ENCODE results near the gene BARD1. TPM values are rescaled to one million over a fixed set of nuclear protein-coding genes. Genes with fewer than 3 reads are reported as not detected.

The BARD1 gene
- total RNA-seq, 1 donor from 2014 or later: 17.0 TPM

- Mint-ChIP-seq H3K27ac (ENCODE audit: unreplicated experiment) (no peak overlapping the region), H3K4me3 (ENCODE audit: unreplicated experiment) (no peak overlapping the region), H3K9me3 (ENCODE audit: unreplicated experiment) (no peaks in the 10 kb centered on the region), H3K27me3 (ENCODE audit: unreplicated experiment) (no peaks in the 10 kb centered on the region), H3K36me3 (ENCODE audit: unreplicated experiment) (no peaks in the 10 kb centered on the region), H3K4me1 (ENCODE audit: unreplicated experiment) (peaks cover 15% of the 10 kb centered on the region)
- DNase-seq (ENCODE audit: extremely low spot score, unreplicated experiment): no peak
- TF ChIP-seq CTCF (IDR thresholded peaks at IDR 0.05): no peak
Observed at GRCh38 chr2:214837466-214837865, 28.0 kb upstream of the BARD1 start.

- H3K4me3 Mint-ChIP-seq (ENCODE audit: unreplicated experiment): no peak overlapping the region
- no peaks in the 10 kb centered on the region for H3K9me3 Mint-ChIP-seq (ENCODE audit: unreplicated experiment)
- H3K4me1 Mint-ChIP-seq (ENCODE audit: unreplicated experiment): peaks cover 15% of the 10 kb centered on the region
- H3K36me3 Mint-ChIP-seq (ENCODE audit: unreplicated experiment): no peaks in the 10 kb centered on the region
- H3K27ac Mint-ChIP-seq (ENCODE audit: unreplicated experiment): no peak overlapping the region
- no peaks in the 10 kb centered on the region for H3K27me3 Mint-ChIP-seq (ENCODE audit: unreplicated experiment)
- no peak for TF ChIP-seq CTCF (IDR thresholded peaks at IDR 0.05)
- no peak for DNase-seq (ENCODE audit: extremely low spot score, unreplicated experiment)
Observed at GRCh38 chr2:214836568-214836967, 27.1 kb upstream of the BARD1 start.

- DNase-seq (ENCODE audit: extremely low spot score, unreplicated experiment): no peak
- Mint-ChIP-seq H3K27me3 (ENCODE audit: unreplicated experiment) (no peaks in the 10 kb centered on the region), H3K27ac (ENCODE audit: unreplicated experiment) (no peak overlapping the region), H3K9me3 (ENCODE audit: unreplicated experiment) (no peaks in the 10 kb centered on the region), H3K36me3 (ENCODE audit: unreplicated experiment) (no peaks in the 10 kb centered on the region), H3K4me3 (ENCODE audit: unreplicated experiment) (no peak overlapping the region), H3K4me1 (ENCODE audit: unreplicated experiment) (no peaks in the 10 kb centered on the region)
- TF ChIP-seq CTCF (IDR thresholded peaks at IDR 0.05): peak; percentile 44
Observed at GRCh38 chr2:214830794-214831346, 21.4 kb upstream of the BARD1 start.

DNA sequence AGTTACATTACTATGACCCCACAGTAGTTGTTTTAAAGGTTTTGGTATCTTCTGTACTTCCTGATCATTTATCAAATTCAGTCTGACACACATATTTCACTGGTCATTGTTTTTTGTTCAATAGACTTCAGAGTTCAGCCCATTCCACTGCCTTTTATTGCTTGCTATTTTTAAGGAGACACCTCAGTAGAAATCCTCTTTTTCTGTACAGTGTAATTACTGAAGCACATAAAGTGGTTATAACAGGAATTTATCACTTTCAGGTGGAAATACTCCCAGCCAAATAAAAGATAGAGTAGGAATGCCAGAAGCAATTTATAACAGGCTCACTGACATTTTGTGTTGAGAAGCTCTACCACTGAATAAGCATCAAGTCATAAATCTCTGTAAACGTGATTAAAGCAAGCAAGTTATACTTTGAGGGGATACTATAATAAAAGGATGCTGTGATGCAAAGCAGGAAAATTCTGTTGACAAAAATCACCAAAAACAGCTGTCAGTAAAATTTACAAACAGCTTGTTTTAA lies 6.6 kb upstream of the BARD1 start:
- H3K36me3 Mint-ChIP-seq (ENCODE audit: unreplicated experiment): no peaks in the 10 kb centered on the region
- DNase-seq (ENCODE audit: extremely low spot score, unreplicated experiment): no peak
- H3K27me3 Mint-ChIP-seq (ENCODE audit: unreplicated experiment): no peaks in the 10 kb centered on the region
- H3K9me3 Mint-ChIP-seq (ENCODE audit: unreplicated experiment): no peaks in the 10 kb centered on the region
- H3K27ac Mint-ChIP-seq (ENCODE audit: unreplicated experiment): no peak overlapping the region
- no peak for TF ChIP-seq CTCF (IDR thresholded peaks at IDR 0.05)
- H3K4me3 Mint-ChIP-seq (ENCODE audit: unreplicated experiment): no peak overlapping the region
- H3K4me1 Mint-ChIP-seq (ENCODE audit: unreplicated experiment): peaks cover 7% of the 10 kb centered on the region

DNA sequence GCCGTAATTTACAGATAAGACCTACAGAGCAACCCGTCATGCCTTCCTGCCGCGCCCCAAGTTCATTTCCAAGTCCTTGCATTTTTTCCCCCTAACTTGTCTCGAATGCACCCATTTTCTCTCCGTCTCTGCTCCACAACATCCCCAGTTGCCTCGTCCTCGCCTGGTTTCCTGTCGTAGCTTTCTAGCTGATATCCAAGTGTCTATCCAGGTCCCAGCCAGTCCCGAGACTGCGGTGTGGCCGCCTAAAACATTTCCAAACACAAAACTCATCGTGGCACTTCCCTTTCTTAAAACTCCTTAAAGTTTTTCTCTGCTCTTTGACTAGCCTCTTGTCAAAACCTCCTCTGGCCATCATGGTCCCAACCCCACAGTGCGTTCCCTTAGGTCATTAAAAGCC lies 1.2 kb upstream of the BARD1 start:
- DNase-seq (ENCODE audit: extremely low spot score, unreplicated experiment): no peak
- peaks cover 42% of the 10 kb centered on the region for H3K4me1 Mint-ChIP-seq (ENCODE audit: unreplicated experiment)
- H3K9me3 Mint-ChIP-seq (ENCODE audit: unreplicated experiment): no peaks in the 10 kb centered on the region
- no peaks in the 10 kb centered on the region for H3K36me3 Mint-ChIP-seq (ENCODE audit: unreplicated experiment)
- H3K27ac Mint-ChIP-seq (ENCODE audit: unreplicated experiment): peak overlapping the region; percentile 94
- peak overlapping the region; percentile 91 for H3K4me3 Mint-ChIP-seq (ENCODE audit: unreplicated experiment)
- no peaks in the 10 kb centered on the region for H3K27me3 Mint-ChIP-seq (ENCODE audit: unreplicated experiment)
- no peak for TF ChIP-seq CTCF (IDR thresholded peaks at IDR 0.05)
